Measurements from ENCODE around the gene FGF12. TPM values are rescaled to one million over a fixed set of nuclear protein-coding genes. Genes with fewer than 3 reads are reported as not detected.

The FGF12 gene
- total RNA-seq, 4 donors from 2014 or later, result 0.42 to 1.5 (median 0.62) TPM

- Histone ChIP-seq H3K9me3 (no peaks in the 10 kb centered on the region), H3K27me3 (no peaks in the 10 kb centered on the region), H3K4me3 (no peak overlapping the region), H3K4me1 (no peaks in the 10 kb centered on the region), H3K36me3 (no peaks in the 10 kb centered on the region), H3K27ac (no peak overlapping the region)
- no peak for DNase-seq (ENCODE audit: low spot score in 2 of 2)
- no peak for TF ChIP-seq EP300 (IDR thresholded peaks at IDR 0.05)
- TF ChIP-seq POLR2A (IDR thresholded peaks at IDR 0.05), result no peak
- TF ChIP-seq, protein P1, sequence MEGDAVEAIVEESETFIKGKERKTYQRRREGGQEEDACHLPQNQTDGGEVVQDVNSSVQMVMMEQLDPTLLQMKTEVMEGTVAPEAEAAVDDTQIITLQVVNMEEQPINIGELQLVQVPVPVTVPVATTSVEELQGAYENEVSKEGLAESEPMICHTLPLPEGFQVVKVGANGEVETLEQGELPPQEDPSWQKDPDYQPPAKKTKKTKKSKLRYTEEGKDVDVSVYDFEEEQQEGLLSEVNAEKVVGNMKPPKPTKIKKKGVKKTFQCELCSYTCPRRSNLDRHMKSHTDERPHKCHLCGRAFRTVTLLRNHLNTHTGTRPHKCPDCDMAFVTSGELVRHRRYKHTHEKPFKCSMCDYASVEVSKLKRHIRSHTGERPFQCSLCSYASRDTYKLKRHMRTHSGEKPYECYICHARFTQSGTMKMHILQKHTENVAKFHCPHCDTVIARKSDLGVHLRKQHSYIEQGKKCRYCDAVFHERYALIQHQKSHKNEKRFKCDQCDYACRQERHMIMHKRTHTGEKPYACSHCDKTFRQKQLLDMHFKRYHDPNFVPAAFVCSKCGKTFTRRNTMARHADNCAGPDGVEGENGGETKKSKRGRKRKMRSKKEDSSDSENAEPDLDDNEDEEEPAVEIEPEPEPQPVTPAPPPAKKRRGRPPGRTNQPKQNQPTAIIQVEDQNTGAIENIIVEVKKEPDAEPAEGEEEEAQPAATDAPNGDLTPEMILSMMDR (IDR thresholded peaks at IDR 0.05), result no peak
- WGBS, 2 donors, result 85 to 90% methylated on average over 2 of the region's 2 CpGs
Observed at GRCh38 chr3:192339214-192339613, 388.1 kb downstream of the FGF12 start.

- Histone ChIP-seq H3K27ac (no peak overlapping the region), H3K9me3 (no peaks in the 10 kb centered on the region), H3K4me3 (no peak overlapping the region), H3K27me3 (no peaks in the 10 kb centered on the region), H3K4me1 (no peaks in the 10 kb centered on the region), H3K36me3 (no peaks in the 10 kb centered on the region)
- 77 to 78% methylated on average over 5 of the region's 5 CpGs for WGBS, 2 donors
- TF ChIP-seq POLR2A (IDR thresholded peaks at IDR 0.05) (no peak), EP300 (IDR thresholded peaks at IDR 0.05) (no peak)
- TF ChIP-seq, protein P1 (IDR thresholded peaks at IDR 0.05), result no peak
- DNase-seq (ENCODE audit: low spot score in 2 of 2), result no peak
Observed at GRCh38 chr3:192336286-192336685, 391.1 kb downstream of the FGF12 start.

DNA sequence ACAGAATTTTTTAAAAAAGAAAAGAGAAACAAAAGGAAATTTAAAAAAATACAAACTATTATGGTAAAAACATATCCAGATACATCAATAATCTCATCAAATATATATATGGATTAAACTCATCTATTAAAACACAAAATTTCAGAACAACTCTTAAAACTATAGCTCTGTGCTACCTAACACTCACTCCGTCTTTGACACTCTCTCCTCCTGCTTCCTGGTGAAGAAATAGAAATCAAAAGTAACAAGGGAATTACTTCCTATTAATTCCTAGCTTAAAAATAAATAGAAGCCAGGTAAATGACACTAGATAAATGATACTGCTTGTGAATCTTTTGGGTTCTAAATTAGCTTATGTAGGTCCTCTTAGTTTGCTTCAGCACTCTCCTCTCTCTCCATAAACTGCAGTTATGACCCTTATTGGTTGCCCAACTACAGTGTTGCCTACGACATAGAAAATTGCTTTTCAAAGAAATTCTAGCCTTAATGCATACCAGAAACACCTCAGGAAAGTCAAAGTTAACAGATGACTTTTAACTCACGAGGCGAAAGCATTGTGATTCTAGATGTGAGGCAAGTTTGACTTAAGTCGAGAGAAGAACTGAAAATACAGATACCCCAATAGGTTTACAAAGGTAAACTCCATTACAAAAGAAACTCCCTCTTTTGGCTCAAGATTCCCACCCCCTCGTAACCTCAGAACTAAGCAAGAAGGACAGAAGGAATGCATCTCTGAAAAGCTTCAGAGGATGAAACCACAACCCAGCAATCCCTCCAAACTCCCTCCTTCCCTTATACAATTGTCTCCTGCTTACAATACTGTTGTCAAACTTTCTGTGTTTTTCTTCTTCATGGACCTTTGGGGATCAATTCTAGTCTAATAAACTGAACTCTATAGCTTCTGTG lies 394.7 kb downstream of the FGF12 start:
- no peaks in the 10 kb centered on the region for H3K9me3 ChIP-seq
- H3K36me3 ChIP-seq, result no peaks in the 10 kb centered on the region
- TF ChIP-seq EP300 (IDR thresholded peaks at IDR 0.05) (no peak), POLR2A (IDR thresholded peaks at IDR 0.05) (no peak)
- TF ChIP-seq, protein P1 (IDR thresholded peaks at IDR 0.05), result no peak
- WGBS, 2 donors, result 64 to 66% methylated on average over 6 of the region's 6 CpGs
- H3K4me3 ChIP-seq, result no peak overlapping the region
- no peak for DNase-seq (ENCODE audit: low spot score in 2 of 2)
- H3K27ac ChIP-seq, result no peak overlapping the region
- no peaks in the 10 kb centered on the region for H3K27me3 ChIP-seq
- no peaks in the 10 kb centered on the region for H3K4me1 ChIP-seq

- H3K9me3 ChIP-seq, result no peaks in the 10 kb centered on the region
- no peak for DNase-seq (ENCODE audit: low spot score in 2 of 2)
- H3K36me3 ChIP-seq, result no peaks in the 10 kb centered on the region
- TF ChIP-seq POLR2A (IDR thresholded peaks at IDR 0.05) (no peak), EP300 (IDR thresholded peaks at IDR 0.05) (no peak)
- TF ChIP-seq, protein P1 (IDR thresholded peaks at IDR 0.05), result no peak
- no peak overlapping the region for H3K27ac ChIP-seq
- 76 to 80% methylated on average over 3 of the region's 3 CpGs for WGBS, 2 donors
- no peak overlapping the region for H3K4me3 ChIP-seq
- H3K27me3 ChIP-seq, result no peaks in the 10 kb centered on the region
- no peaks in the 10 kb centered on the region for H3K4me1 ChIP-seq
Observed at GRCh38 chr3:192331749-192332385, 395.5 kb downstream of the FGF12 start.

DNA sequence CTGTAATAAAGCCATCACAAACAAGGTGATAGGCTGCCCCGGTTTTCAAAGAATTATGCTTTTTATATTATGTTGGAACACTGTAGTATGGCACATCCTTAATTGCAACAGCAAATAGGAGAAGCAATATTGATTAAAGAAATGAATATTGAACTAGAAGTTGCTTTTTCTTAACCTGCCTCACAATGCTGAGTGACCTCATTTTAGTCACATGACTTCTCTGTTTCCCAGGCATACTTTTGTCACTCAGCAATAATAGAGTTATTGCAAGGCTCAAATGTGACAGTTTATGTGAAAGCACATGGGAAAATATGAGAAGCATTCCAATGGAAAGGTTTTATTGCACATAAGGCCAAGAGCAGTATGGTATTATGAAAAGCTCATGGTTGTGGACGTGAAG lies 400.7 kb downstream of the FGF12 start:
- H3K4me3 ChIP-seq, result no peak overlapping the region
- no peaks in the 10 kb centered on the region for H3K9me3 ChIP-seq
- no peak for DNase-seq (ENCODE audit: low spot score in 2 of 2)
- H3K4me1 ChIP-seq, result no peaks in the 10 kb centered on the region
- WGBS, 2 donors, result 79 to 87% methylated on average over 2 of the region's 2 CpGs
- no peak for TF ChIP-seq EP300 (IDR thresholded peaks at IDR 0.05)
- TF ChIP-seq POLR2A (IDR thresholded peaks at IDR 0.05), result no peak
- TF ChIP-seq, protein P1 (IDR thresholded peaks at IDR 0.05), result no peak
- H3K27ac ChIP-seq, result no peak overlapping the region
- H3K36me3 ChIP-seq, result no peaks in the 10 kb centered on the region
- no peaks in the 10 kb centered on the region for H3K27me3 ChIP-seq

Measured in tibial nerve (tissue), 4 donors.